ENCODE results near the gene PLCB4.

PLCB4 gene

DNA sequence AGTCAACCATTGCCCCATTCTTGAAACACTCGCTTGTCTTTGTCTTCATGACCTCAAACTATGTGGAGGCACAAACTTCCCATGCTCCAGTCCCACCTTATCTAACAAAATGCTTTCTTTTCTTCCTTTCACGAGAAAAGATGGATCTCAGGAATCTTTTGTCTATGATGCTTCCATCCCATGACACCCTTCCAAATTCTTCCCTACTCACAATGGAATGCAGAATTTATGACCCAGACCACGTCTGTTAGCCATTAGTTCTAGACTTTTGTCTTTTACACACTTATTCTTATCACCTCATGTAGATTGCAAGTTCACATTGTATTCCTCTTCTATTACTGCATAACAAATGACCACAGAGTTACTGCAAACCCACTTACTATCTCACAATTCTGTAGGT lies 421.3 kb downstream of the PLCB4 start:
- no peak overlapping the region for H4K8ac ChIP-seq (ENCODE audit: low read length)
- no peak overlapping the region for H3K4me3 ChIP-seq (ENCODE audit: insufficient read depth in 1 of 2, low read depth in 1 of 2, low read length in 2 of 2)
- no peak overlapping the region for H2BK15ac ChIP-seq (ENCODE audit: low read depth, poor library complexity, severe bottlenecking)
- H3K23ac ChIP-seq (ENCODE audit: low read length in 2 of 2): no peak overlapping the region
- no peak overlapping the region for H2BK120ac ChIP-seq (ENCODE audit: low read depth, low read length)
- peaks cover 1% of the 10 kb centered on the region for H3K4me1 ChIP-seq (ENCODE audit: control insufficient read depth, insufficient read depth, low read depth, low read length)
- H3K18ac ChIP-seq (ENCODE audit: low read depth in 1 of 2, low read length in 2 of 2): no peak overlapping the region
- H3K4ac ChIP-seq (ENCODE audit: low read depth in 1 of 2, low read length in 2 of 2): no peak overlapping the region
- WGBS: 58% methylated on average over 3 of the region's 3 CpGs
- H2AK5ac ChIP-seq (ENCODE audit: low read length, severe bottlenecking): no peak overlapping the region
- no peak overlapping the region for H3K27ac ChIP-seq (ENCODE audit: low read length, poor library complexity, severe bottlenecking)
- H2BK5ac ChIP-seq (ENCODE audit: low read depth, low read length, poor library complexity, severe bottlenecking): no peak overlapping the region
- no peaks in the 10 kb centered on the region for H3K36me3 ChIP-seq (ENCODE audit: control insufficient read depth in 1 of 2, insufficient read depth in 2 of 2, low read depth in 1 of 2, low read length in 2 of 2)
- peaks cover 0 to 34% of the 10 kb centered on the region in 2 experiments for H3K27me3 ChIP-seq (ENCODE audit: control insufficient read depth in 1 of 2, insufficient read depth in 1 of 2, low read length in 2 of 2)
- no peak overlapping the region for H3K14ac ChIP-seq (ENCODE audit: low read length in 2 of 2)
- H3K9ac ChIP-seq (ENCODE audit: low read length): no peak overlapping the region
- H3K4me2 ChIP-seq (ENCODE audit: low read length, poor library complexity, severe bottlenecking): no peak overlapping the region
- DNase-seq: no peak
- H2AFZ ChIP-seq (ENCODE audit: low read depth, low read length): no peak overlapping the region
- no peaks in the 10 kb centered on the region for H3K79me1 ChIP-seq (replicated peaks; ENCODE audit: low read length, poor library complexity, severe bottlenecking)
- no peaks in the 10 kb centered on the region for H3K9me3 ChIP-seq (ENCODE audit: control insufficient read depth, low read length)
- H4K91ac ChIP-seq (ENCODE audit: low read length): no peak overlapping the region
- H2BK12ac ChIP-seq (ENCODE audit: low read length in 2 of 2): no peak overlapping the region

DNA sequence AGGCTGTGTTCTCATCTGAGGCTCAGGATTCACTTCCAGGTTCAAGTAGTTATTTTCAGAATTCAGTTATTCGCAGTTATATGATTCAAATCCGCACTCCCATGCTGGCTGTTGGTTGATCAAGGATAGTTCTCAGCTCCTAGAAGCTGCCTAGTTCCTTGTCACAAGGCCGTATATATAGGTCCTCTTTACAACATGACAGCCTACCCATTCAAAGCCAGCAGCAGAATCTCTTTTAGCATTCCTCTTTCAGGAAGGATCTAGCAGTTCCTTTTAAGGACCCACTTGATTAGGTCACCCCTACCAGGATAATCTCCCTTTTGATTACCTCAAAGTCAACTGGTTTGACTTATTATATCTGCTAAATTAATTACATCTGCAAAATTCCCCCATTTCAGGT lies 421.7 kb downstream of the PLCB4 start:
- H4K91ac ChIP-seq (ENCODE audit: low read length): no peak overlapping the region
- H4K8ac ChIP-seq (ENCODE audit: low read length): no peak overlapping the region
- no peak overlapping the region for H3K27ac ChIP-seq (ENCODE audit: low read length, poor library complexity, severe bottlenecking)
- no peaks in the 10 kb centered on the region for H3K36me3 ChIP-seq (ENCODE audit: control insufficient read depth in 1 of 2, insufficient read depth in 2 of 2, low read depth in 1 of 2, low read length in 2 of 2)
- H3K4me1 ChIP-seq (ENCODE audit: control insufficient read depth, insufficient read depth, low read depth, low read length): peaks cover under 1% of the 10 kb centered on the region
- H3K4ac ChIP-seq (ENCODE audit: low read depth in 1 of 2, low read length in 2 of 2): no peak overlapping the region
- DNase-seq: no peak
- no peak overlapping the region for H2AK5ac ChIP-seq (ENCODE audit: low read length, severe bottlenecking)
- no peak overlapping the region for H2BK120ac ChIP-seq (ENCODE audit: low read depth, low read length)
- H3K9me3 ChIP-seq (ENCODE audit: control insufficient read depth, low read length): peaks cover 2% of the 10 kb centered on the region
- H3K4me3 ChIP-seq (ENCODE audit: insufficient read depth in 1 of 2, low read depth in 1 of 2, low read length in 2 of 2): no peak overlapping the region
- H2BK12ac ChIP-seq (ENCODE audit: low read length in 2 of 2): no peak overlapping the region
- no peak overlapping the region for H3K4me2 ChIP-seq (ENCODE audit: low read length, poor library complexity, severe bottlenecking)
- peaks cover 2 to 37% of the 10 kb centered on the region in 2 experiments for H3K27me3 ChIP-seq (ENCODE audit: control insufficient read depth in 1 of 2, insufficient read depth in 1 of 2, low read length in 2 of 2)
- no peak overlapping the region for H3K14ac ChIP-seq (ENCODE audit: low read length in 2 of 2)
- H3K23ac ChIP-seq (ENCODE audit: low read length in 2 of 2): no peak overlapping the region
- H3K18ac ChIP-seq (ENCODE audit: low read depth in 1 of 2, low read length in 2 of 2): no peak overlapping the region
- H2AFZ ChIP-seq (ENCODE audit: low read depth, low read length): no peak overlapping the region
- H3K9ac ChIP-seq (ENCODE audit: low read length): no peak overlapping the region
- no peaks in the 10 kb centered on the region for H3K79me1 ChIP-seq (replicated peaks; ENCODE audit: low read length, poor library complexity, severe bottlenecking)
- 94% methylated on average over 3 of the region's 3 CpGs for WGBS
- no peak overlapping the region for H2BK15ac ChIP-seq (ENCODE audit: low read depth, poor library complexity, severe bottlenecking)
- no peak overlapping the region for H2BK5ac ChIP-seq (ENCODE audit: low read depth, low read length, poor library complexity, severe bottlenecking)

DNA sequence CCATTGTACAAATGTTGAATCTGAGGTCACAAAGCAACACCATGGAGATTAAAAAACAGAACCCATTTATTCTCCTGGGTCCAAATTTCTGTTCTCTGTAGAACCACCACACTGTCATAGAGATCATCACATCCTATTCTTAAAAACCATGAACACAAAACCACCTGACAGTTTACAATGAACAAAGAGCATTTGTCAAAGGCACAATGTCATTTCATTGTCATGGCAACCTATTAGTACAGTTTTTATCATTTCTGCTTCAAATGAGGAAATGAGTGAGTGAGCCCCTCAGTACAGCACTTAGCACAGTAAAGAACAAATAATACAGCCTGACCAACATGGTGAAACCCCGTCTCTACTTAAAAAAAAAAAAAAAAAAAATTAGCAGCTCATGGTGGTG lies 422.4 kb downstream of the PLCB4 start:
- Histone ChIP-seq H2BK15ac (ENCODE audit: low read depth, poor library complexity, severe bottlenecking) (no peak overlapping the region), H3K79me1 (replicated peaks; ENCODE audit: low read length, poor library complexity, severe bottlenecking) (no peaks in the 10 kb centered on the region), H3K9ac (ENCODE audit: low read length) (no peak overlapping the region), H4K91ac (ENCODE audit: low read length) (no peak overlapping the region), H3K27ac (ENCODE audit: low read length, poor library complexity, severe bottlenecking) (no peak overlapping the region), H4K8ac (ENCODE audit: low read length) (no peak overlapping the region), H2BK12ac (ENCODE audit: low read length in 2 of 2) (no peak overlapping the region), H3K27me3 (ENCODE audit: control insufficient read depth in 1 of 2, insufficient read depth in 1 of 2, low read length in 2 of 2) (peaks cover 3 to 34% of the 10 kb centered on the region in 2 experiments), H3K14ac (ENCODE audit: low read length in 2 of 2) (no peak overlapping the region), H2AK5ac (ENCODE audit: low read length, severe bottlenecking) (no peak overlapping the region), H3K4me1 (ENCODE audit: control insufficient read depth, insufficient read depth, low read depth, low read length) (no peaks in the 10 kb centered on the region), H3K23ac (ENCODE audit: low read length in 2 of 2) (no peak overlapping the region), H2BK120ac (ENCODE audit: low read depth, low read length) (no peak overlapping the region), H3K9me3 (ENCODE audit: control insufficient read depth, low read length) (peaks cover 4% of the 10 kb centered on the region), H3K4ac (ENCODE audit: low read depth in 1 of 2, low read length in 2 of 2) (no peak overlapping the region), H3K18ac (ENCODE audit: low read depth in 1 of 2, low read length in 2 of 2) (no peak overlapping the region), H3K4me2 (ENCODE audit: low read length, poor library complexity, severe bottlenecking) (no peak overlapping the region), H2AFZ (ENCODE audit: low read depth, low read length) (no peak overlapping the region), H3K36me3 (ENCODE audit: control insufficient read depth in 1 of 2, insufficient read depth in 2 of 2, low read depth in 1 of 2, low read length in 2 of 2) (no peaks in the 10 kb centered on the region), H2BK5ac (ENCODE audit: low read depth, low read length, poor library complexity, severe bottlenecking) (no peak overlapping the region), H3K4me3 (ENCODE audit: insufficient read depth in 1 of 2, low read depth in 1 of 2, low read length in 2 of 2) (no peak overlapping the region)
- DNase-seq: no peak
- 80% methylated on average over 1 of the region's 1 CpG for WGBS

DNA sequence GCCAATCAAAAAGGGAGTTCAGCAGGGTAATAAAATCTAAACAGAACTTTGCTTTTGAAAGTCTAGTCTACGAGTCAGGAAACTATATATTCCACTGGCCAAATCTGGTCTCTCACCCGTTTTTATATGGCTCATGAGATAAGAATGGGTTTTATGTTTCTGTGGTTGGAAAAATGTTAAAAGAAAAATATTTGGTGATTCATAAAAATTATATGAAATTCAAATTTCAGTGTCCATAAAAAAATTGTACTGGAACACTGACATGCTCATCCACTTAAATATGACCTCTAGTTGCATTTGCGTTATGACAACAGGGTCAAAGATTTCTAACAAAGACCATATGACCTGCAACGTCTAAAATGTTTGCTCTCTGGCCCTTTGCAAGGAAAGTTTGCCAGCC lies 423.2 kb downstream of the PLCB4 start:
- no peaks in the 10 kb centered on the region for H3K79me1 ChIP-seq (replicated peaks; ENCODE audit: low read length, poor library complexity, severe bottlenecking)
- H3K4ac ChIP-seq (ENCODE audit: low read depth in 1 of 2, low read length in 2 of 2): no peak overlapping the region
- no peak overlapping the region for H2BK12ac ChIP-seq (ENCODE audit: low read length in 2 of 2)
- 83% methylated on average over 3 of the region's 4 CpGs for whole genome bisulfite sequencing
- no peaks in the 10 kb centered on the region for H3K36me3 ChIP-seq (ENCODE audit: control insufficient read depth in 1 of 2, insufficient read depth in 2 of 2, low read depth in 1 of 2, low read length in 2 of 2)
- no peak overlapping the region for H3K4me2 ChIP-seq (ENCODE audit: low read length, poor library complexity, severe bottlenecking)
- H3K18ac ChIP-seq (ENCODE audit: low read depth in 1 of 2, low read length in 2 of 2): no peak overlapping the region
- DNase-seq: no peak
- no peak overlapping the region for H3K14ac ChIP-seq (ENCODE audit: low read length in 2 of 2)
- peaks cover 3 to 32% of the 10 kb centered on the region in 2 experiments for H3K27me3 ChIP-seq (ENCODE audit: control insufficient read depth in 1 of 2, insufficient read depth in 1 of 2, low read length in 2 of 2)
- H2BK15ac ChIP-seq (ENCODE audit: low read depth, poor library complexity, severe bottlenecking): no peak overlapping the region
- H2AFZ ChIP-seq (ENCODE audit: low read depth, low read length): no peak overlapping the region
- no peak overlapping the region for H3K4me3 ChIP-seq (ENCODE audit: insufficient read depth in 1 of 2, low read depth in 1 of 2, low read length in 2 of 2)
- no peaks in the 10 kb centered on the region for H3K4me1 ChIP-seq (ENCODE audit: control insufficient read depth, insufficient read depth, low read depth, low read length)
- H2BK120ac ChIP-seq (ENCODE audit: low read depth, low read length): no peak overlapping the region
- H2AK5ac ChIP-seq (ENCODE audit: low read length, severe bottlenecking): no peak overlapping the region
- no peak overlapping the region for H4K8ac ChIP-seq (ENCODE audit: low read length)
- no peak overlapping the region for H2BK5ac ChIP-seq (ENCODE audit: low read depth, low read length, poor library complexity, severe bottlenecking)
- H3K23ac ChIP-seq (ENCODE audit: low read length in 2 of 2): no peak overlapping the region
- H3K27ac ChIP-seq (ENCODE audit: low read length, poor library complexity, severe bottlenecking): no peak overlapping the region
- H3K9ac ChIP-seq (ENCODE audit: low read length): no peak overlapping the region
- H3K9me3 ChIP-seq (ENCODE audit: control insufficient read depth, low read length): peaks cover 4% of the 10 kb centered on the region
- no peak overlapping the region for H4K91ac ChIP-seq (ENCODE audit: low read length)
